Measurements from ENCODE around the gene ZGLP1.

Gene ZGLP1

GRCh38 chr19:10292206-10292788, 17.3 kb downstream of the ZGLP1 start:
- H3K36me3 ChIP-seq (ENCODE audit: insufficient read depth, insufficient read length, low read length): no peaks in the 10 kb centered on the region
- peak overlapping the region; percentile 72 for H3K9ac ChIP-seq (ENCODE audit: insufficient read length, low read depth)
- peaks cover 95% of the 10 kb centered on the region for H3K27me3 ChIP-seq (ENCODE audit: insufficient read depth, insufficient read length)
- peaks cover 53% of the 10 kb centered on the region for H3K4me1 ChIP-seq (ENCODE audit: insufficient read depth, insufficient read length)
- H3K9me3 ChIP-seq (ENCODE audit: insufficient read depth, low read length): no peaks in the 10 kb centered on the region
- no peak for TF ChIP-seq ZNF274 (IDR thresholded peaks at IDR 0.05; ENCODE audit: low read depth, low read length)
- TF ChIP-seq SUZ12 (IDR thresholded peaks at IDR 0.05; ENCODE audit: extremely low read depth, insufficient read depth, insufficient read length): no peak
- no peak for TF ChIP-seq YY1 (IDR thresholded peaks at IDR 0.05; ENCODE audit: insufficient read depth, insufficient read length)
- peak; percentile 83 for DNase-seq (ENCODE audit: low read depth, low spot score)
- peak overlapping the region; percentile 51 for H3K4me3 ChIP-seq (ENCODE audit: insufficient read length, low read depth)

DNA sequence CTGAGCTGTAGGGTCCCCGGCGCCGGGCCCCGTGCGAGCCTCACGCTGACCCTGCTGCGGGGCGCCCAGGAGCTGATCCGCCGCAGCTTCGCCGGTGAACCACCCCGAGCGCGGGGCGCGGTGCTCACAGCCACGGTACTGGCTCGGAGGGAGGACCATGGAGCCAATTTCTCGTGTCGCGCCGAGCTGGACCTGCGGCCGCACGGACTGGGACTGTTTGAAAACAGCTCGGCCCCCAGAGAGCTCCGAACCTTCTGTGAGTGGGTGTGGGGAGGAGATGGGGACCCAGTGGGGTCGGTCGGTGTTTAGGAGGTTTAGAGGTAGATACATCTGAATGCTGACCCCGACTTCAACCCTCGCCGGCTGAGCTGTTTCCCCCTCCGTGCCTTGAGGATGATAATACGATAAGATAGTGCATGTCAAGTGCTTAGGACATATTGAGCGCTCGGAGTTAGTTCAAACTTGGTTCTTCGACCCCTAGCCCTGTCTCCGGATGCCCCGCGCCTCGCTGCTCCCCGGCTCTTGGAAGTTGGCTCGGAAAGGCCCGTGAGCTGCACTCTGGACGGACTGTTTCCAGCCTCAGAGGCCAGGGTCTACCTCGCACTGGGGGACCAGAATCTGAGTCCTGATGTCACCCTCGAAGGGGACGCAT, 17.9 kb downstream of the ZGLP1 start:
- Histone ChIP-seq H3K4me3 (ENCODE audit: insufficient read length, low read depth) (peak overlapping the region; percentile 51), H3K4me1 (ENCODE audit: insufficient read depth, insufficient read length) (peaks cover 53% of the 10 kb centered on the region), H3K36me3 (ENCODE audit: insufficient read depth, insufficient read length, low read length) (no peaks in the 10 kb centered on the region), H3K9me3 (ENCODE audit: insufficient read depth, low read length) (no peaks in the 10 kb centered on the region), H3K27me3 (ENCODE audit: insufficient read depth, insufficient read length) (peaks cover 92% of the 10 kb centered on the region), H3K9ac (ENCODE audit: insufficient read length, low read depth) (peak overlapping the region; percentile 72)
- TF ChIP-seq SUZ12 (IDR thresholded peaks at IDR 0.05; ENCODE audit: extremely low read depth, insufficient read depth, insufficient read length) (no peak), YY1 (IDR thresholded peaks at IDR 0.05; ENCODE audit: insufficient read depth, insufficient read length) (no peak), ZNF274 (IDR thresholded peaks at IDR 0.05; ENCODE audit: low read depth, low read length) (no peak)
- DNase-seq (ENCODE audit: low read depth, low spot score): no peak

DNA sequence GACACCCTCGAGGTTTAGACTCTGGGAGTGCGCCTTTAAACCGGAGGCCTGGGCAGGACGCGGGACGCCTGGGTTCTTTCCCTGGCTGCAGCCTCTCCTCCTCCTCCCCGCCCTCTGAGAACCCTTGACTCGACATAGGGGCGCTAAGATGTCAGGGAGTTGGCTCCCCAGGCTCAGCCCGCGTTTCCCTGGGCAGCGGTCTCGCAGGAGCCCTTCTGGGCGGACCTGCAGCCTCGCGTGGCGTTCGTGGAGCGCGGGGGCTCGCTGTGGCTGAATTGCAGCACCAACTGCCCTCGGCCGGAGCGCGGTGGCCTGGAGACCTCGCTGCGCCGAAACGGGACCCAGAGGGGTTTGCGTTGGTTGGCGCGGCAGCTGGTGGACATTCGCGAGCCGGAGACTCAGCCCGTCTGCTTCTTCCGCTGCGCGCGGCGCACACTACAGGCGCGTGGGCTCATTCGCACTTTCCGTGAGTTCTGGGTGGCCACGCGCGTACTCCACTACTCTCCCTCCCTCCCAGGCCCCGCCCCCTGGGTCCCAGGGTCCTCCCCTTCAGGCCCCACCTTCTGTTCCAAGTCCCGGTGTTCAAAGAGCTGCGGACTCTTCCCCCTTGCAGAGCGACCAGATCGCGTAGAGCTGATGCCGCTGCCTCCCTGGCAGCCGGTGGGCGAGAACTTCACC, 18.6 kb downstream of the ZGLP1 start:
- no peak for DNase-seq (ENCODE audit: low read depth, low spot score)
- peaks cover 53% of the 10 kb centered on the region for H3K4me1 ChIP-seq (ENCODE audit: insufficient read depth, insufficient read length)
- no peaks in the 10 kb centered on the region for H3K9me3 ChIP-seq (ENCODE audit: insufficient read depth, low read length)
- H3K36me3 ChIP-seq (ENCODE audit: insufficient read depth, insufficient read length, low read length): peaks cover under 1% of the 10 kb centered on the region
- peaks cover 86% of the 10 kb centered on the region for H3K27me3 ChIP-seq (ENCODE audit: insufficient read depth, insufficient read length)
- TF ChIP-seq ZNF274 (IDR thresholded peaks at IDR 0.05; ENCODE audit: low read depth, low read length) (no peak), YY1 (IDR thresholded peaks at IDR 0.05; ENCODE audit: insufficient read depth, insufficient read length) (no peak), SUZ12 (IDR thresholded peaks at IDR 0.05; ENCODE audit: extremely low read depth, insufficient read depth, insufficient read length) (no peak)
- peak overlapping the region; percentile 51 for H3K4me3 ChIP-seq (ENCODE audit: insufficient read length, low read depth)
- H3K9ac ChIP-seq (ENCODE audit: insufficient read length, low read depth): peak overlapping the region; percentile 72

DNA sequence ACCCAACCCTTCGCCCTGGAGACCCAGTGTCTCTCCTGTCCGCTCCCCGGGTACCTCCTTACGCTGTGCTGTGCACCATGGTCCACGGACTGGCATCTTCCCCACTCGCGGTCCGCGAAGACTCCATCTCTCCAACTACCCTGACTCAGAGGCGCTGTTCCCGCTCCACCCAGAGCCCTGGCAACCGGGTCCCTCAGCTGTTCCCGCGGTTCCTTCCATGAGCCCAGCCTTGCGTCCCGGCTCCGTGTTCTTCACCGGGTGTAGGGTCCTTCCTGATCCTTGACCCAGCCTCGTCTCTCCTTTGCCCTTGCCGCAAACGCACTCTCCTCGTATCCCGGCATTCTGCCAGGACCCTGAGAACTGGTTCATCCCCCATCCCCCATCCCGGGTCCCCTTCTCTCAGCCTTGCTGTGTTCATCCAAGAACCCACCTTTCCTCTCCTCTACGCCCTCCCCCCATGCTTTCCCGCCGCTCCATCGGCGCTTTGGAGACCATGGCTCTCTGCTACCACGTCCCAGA, 19.2 kb downstream of the ZGLP1 start:
- Histone ChIP-seq H3K4me1 (ENCODE audit: insufficient read depth, insufficient read length) (peaks cover 50% of the 10 kb centered on the region), H3K36me3 (ENCODE audit: insufficient read depth, insufficient read length, low read length) (peaks cover 6% of the 10 kb centered on the region), H3K9ac (ENCODE audit: insufficient read length, low read depth) (peak overlapping the region; percentile 68), H3K4me3 (ENCODE audit: insufficient read length, low read depth) (peak overlapping the region; percentile 51), H3K9me3 (ENCODE audit: insufficient read depth, low read length) (no peaks in the 10 kb centered on the region), H3K27me3 (ENCODE audit: insufficient read depth, insufficient read length) (peaks cover 80% of the 10 kb centered on the region)
- TF ChIP-seq SUZ12 (IDR thresholded peaks at IDR 0.05; ENCODE audit: extremely low read depth, insufficient read depth, insufficient read length): no peak
- TF ChIP-seq ZNF274 (IDR thresholded peaks at IDR 0.05; ENCODE audit: low read depth, low read length): no peak
- no peak for TF ChIP-seq YY1 (IDR thresholded peaks at IDR 0.05; ENCODE audit: insufficient read depth, insufficient read length)
- no peak for DNase-seq (ENCODE audit: low read depth, low spot score)

DNA sequence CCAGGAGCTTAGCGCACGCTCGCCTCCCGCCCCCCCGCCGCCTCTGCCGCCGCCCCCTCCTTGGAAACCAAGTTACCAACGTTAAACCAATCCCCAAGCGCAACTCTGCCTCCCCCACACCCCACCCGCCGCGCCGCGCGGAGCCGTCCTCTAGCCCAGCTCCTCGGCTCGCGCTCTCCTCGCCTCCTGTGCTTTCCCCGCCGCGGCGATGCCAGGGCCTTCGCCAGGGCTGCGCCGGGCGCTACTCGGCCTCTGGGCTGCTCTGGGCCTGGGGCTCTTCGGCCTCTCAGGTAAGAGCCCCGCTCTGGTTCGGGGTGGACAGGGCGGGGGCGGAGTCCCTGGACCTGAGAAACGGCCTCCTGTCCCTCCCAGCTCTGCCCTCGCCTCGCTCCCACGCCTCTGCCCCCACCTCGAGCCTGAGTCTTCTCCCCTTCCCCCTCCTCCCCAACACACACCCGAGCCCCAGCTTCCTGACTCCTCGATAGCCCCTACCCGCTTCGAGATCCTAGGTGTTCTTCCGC, 19.7 kb downstream of the ZGLP1 start, which contains the start of gene ICAM5:
TSS of gene ICAM5 (plus strand) at position 117 of the 521 bp plus-strand sequence. CDS start at position 209, 92 bp downstream.
- H3K4me1 ChIP-seq (ENCODE audit: insufficient read depth, insufficient read length): peaks cover 45% of the 10 kb centered on the region
- H3K4me3 ChIP-seq (ENCODE audit: insufficient read length, low read depth): peak within 1 kb of the TSS; percentile 51
- peaks cover 75% of the 10 kb centered on the region for H3K27me3 ChIP-seq (ENCODE audit: insufficient read depth, insufficient read length)
- H3K9me3 ChIP-seq (ENCODE audit: insufficient read depth, low read length): no peaks in the 10 kb centered on the region
- H3K36me3 ChIP-seq (ENCODE audit: insufficient read depth, insufficient read length, low read length): peaks cover 11% of the 10 kb centered on the region
- peak within 1 kb of the TSS; percentile 68 for H3K9ac ChIP-seq (ENCODE audit: insufficient read length, low read depth)
- no peak for TF ChIP-seq SUZ12 (IDR thresholded peaks at IDR 0.05; ENCODE audit: extremely low read depth, insufficient read depth, insufficient read length)
- no peak for TF ChIP-seq YY1 (IDR thresholded peaks at IDR 0.05; ENCODE audit: insufficient read depth, insufficient read length)
- TF ChIP-seq ZNF274 (IDR thresholded peaks at IDR 0.05; ENCODE audit: low read depth, low read length): no peak
- no peak for DNase-seq (ENCODE audit: low read depth, low spot score)

- Histone ChIP-seq H3K27me3 (ENCODE audit: insufficient read depth, insufficient read length) (peaks cover 69% of the 10 kb centered on the region), H3K4me1 (ENCODE audit: insufficient read depth, insufficient read length) (peaks cover 43% of the 10 kb centered on the region), H3K36me3 (ENCODE audit: insufficient read depth, insufficient read length, low read length) (peaks cover 17% of the 10 kb centered on the region), H3K9me3 (ENCODE audit: insufficient read depth, low read length) (no peaks in the 10 kb centered on the region), H3K9ac (ENCODE audit: insufficient read length, low read depth) (peak overlapping the region; percentile 66), H3K4me3 (ENCODE audit: insufficient read length, low read depth) (peak overlapping the region; percentile 40)
- DNase-seq (ENCODE audit: low read depth, low spot score): no peak
- TF ChIP-seq YY1 (IDR thresholded peaks at IDR 0.05; ENCODE audit: insufficient read depth, insufficient read length): no peak
- peak; percentile 8 for TF ChIP-seq SUZ12 (IDR thresholded peaks at IDR 0.05; ENCODE audit: extremely low read depth, insufficient read depth, insufficient read length)
These were observed 20.3 kb downstream of the ZGLP1 start for GRCh38 chr19:10289167-10289835.

All from NT2/D1 (cell line).